GM18505 (cell line): Measurements from ENCODE around the gene LRP5.

Source experiments
- ATAC-seq: cut with Tn5 transposase; IDR thresholded peaks from one replicate; pipeline ENCODE4 v1.9.1; 2021; ENCODE audit not compliant: unreplicated experiment
- POLR2A ChIP-seq: IDR thresholded peaks from 4 replicates; pipeline ENCODE4 v1.6.1; 2011; ENCODE audit warnings: borderline replicate concordance; ENCODE audit not compliant: insufficient read depth, insufficient read length; ENCODE audit errors: extremely low read depth

Gene LRP5

DNA sequence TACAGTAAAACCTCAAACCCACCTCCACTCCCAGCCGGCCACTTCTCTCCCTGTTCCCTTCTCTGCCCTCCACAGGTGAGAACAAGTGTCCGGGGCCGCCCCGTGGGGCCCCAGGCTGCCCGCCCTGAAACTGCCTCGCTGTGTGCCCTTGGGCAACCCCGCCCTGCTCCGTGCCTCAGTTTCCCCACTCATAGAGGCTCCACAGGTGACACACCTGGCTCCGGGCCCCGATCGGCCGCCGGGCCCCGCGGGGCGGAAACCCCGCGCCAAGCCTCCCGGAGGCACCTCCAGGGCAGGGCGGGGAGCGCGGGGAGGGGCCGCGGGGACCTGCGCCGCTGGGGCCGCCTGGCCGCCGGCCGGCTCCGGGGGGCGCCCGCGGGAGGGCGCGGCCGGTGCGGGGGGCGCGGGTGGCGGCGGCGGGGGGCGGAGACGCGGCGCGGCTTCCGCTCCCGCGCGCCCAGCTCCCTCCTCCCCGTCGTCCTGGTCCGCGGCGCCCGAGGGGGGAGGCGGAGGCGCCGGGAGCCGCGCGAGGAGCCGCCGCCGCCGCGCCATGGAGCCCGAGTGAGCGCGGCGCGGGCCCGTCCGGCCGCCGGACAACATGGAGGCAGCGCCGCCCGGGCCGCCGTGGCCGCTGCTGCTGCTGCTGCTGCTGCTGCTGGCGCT lies at the start of gene LRP5:
Gene LRP5, plus strand, starts transcription at position 475 of the 663 bp plus-strand sequence. Its CDS starts 124 bp downstream, at position 599.
- TF ChIP-seq POLR2A, result no peak
- ATAC-seq, result no peak

DNA sequence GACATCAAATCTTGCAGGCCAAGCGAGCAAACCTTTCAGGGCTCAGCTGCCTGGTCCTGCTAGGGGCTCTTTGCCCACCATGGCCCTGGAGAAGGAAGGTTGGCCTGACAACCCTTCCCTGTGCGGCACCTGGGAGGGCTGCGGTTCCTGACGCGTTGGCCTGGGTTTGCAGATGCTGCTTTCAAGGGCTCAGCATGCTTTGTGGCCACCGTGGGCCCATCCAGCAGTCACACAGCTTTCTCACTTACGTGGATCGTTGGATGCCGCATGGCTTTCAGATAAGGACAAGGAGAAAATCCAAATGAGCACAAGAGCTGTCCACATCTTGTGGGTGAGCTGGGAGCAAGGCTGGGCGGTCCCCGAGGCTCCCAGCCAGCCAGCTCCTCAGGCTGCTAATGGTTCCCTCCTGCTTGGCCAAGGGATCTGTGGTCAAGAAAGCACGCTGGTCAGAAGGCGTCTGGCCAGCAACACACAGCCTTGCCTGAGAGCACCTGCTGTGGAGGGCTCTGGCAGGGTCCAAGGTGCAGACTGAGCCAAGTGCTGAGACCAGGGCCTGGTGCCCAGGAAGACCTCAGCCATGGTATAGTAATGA lies 48.9 kb upstream of the LRP5 start:
- ATAC-seq, result no peak
- no peak for TF ChIP-seq POLR2A

DNA sequence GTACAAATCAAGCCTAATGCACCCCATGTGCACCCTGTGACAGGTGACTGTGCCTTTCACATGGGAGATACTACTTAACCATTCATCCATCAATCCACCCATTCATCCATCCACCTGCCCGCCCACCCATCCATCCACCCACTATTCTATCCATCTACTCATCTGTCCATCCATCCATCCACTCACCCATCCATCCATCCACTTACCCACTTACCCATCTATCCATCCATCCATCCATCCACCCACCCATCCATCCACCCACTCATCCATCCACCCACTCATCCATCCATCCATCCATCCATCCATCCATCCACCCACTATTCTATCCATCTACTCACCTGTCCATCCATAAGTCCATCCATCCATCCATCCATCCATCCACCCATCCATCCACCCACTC lies 48.1 kb upstream of the LRP5 start:
- ATAC-seq, result no peak
- no peak for TF ChIP-seq POLR2A

GRCh38 chr11:68264741-68265540 lies 47.5 kb upstream of the LRP5 start:
- no peak for TF ChIP-seq POLR2A
- no peak for ATAC-seq

DNA sequence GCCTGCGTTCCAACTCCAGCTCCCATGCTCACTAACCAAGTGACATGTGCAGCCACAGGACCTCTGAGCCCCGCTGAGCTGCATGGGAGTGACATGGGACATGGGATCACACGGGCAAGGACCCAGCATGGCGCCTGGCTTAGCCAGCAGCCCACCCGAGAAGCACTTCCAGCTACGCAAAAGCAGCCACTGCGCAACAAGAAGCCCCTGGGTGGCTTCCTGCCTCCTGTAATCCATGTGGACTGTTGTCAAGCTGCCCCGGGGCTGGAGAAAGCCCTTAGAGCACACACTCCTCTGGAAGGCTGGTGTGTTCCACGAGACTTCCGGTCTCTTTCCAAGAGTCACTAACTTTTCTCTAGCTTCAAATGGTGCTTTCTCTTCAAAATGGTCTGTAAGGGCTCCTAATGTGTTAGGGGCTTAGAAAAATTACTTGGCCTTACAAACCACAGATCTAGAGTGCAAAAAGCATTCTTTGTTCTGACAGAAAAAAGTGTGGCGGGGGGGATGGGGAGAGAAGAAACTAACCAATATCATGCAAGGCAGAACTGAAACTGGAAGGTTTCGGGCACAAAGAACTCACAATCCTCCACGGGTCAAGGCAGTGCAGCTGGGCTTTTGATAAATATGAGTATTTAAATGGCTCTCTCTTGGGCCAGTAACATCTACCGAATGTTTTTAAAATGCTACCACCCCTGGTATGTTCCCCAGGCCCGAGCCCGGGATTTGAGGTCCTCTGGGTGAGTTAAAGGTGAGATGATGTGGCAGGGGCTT lies 46.1 kb upstream of the LRP5 start:
- ATAC-seq, result peak; percentile 50

GRCh38 chr11:68266936-68267880 lies 45.2 kb upstream of the LRP5 start:
- ATAC-seq, result no peak
- TF ChIP-seq POLR2A, result no peak

More for the DNA sequence above, 46.1 kb upstream of the LRP5 start:
- TF ChIP-seq POLR2A, result no peak

- no peak for ATAC-seq
- TF ChIP-seq POLR2A, result no peak
These were observed 44.5 kb upstream of the LRP5 start for GRCh38 chr11:68267881-68268240.

GRCh38 chr11:68269414-68270081 lies 42.8 kb upstream of the LRP5 start:
- TF ChIP-seq POLR2A, result no peak
- ATAC-seq, result no peak

GRCh38 chr11:68270196-68271022 lies 42.0 kb upstream of the LRP5 start:
- TF ChIP-seq POLR2A, result no peak
- ATAC-seq, result no peak

DNA sequence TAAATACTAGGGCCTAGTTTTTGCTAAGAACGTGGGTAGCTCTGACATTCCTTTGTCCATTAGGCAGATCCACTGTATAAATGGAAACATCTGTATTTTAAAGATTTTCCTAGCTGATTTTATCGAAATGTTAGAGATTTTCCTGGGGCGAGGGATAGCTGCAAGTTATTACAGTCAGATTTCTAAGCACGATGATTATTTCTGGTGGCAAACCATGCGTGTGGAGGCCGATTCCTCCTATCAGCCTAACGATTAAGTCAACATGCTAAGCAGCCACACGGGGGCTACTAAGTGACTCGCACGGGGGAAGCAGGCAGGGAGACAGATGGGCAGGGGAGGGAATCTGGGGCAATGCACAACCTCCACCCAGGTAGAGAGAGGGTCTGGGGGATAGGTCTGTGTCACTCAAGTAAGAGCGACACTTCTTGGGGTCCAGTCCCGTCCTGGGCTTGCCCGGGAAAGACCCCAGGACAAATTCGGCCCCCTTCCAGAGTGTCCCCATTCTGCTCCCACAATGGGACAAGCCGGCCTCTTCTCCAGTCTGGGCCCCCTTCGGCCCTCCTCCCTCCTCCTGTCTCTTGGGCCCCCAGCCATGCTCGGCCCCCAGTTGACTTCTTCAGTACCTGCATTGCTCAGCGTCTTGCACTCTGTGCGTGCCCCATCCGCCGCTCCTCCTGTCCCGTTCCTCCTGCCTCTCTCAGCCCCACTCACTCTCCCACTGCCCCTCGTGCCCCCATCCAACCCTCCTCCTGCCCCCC lies 41.2 kb upstream of the LRP5 start:
- peak; percentile 6 for ATAC-seq
- TF ChIP-seq POLR2A, result peak; percentile 48

GRCh38 chr11:68271781-68272608 lies 40.4 kb upstream of the LRP5 start, which contains the start of gene C11orf24:
C11orf24 (minus strand) TSS chr11:68271973; CDS start chr11:68263767, 8,206 bp downstream.
- ATAC-seq, result peak; percentile 77

More at GRCh38 chr11:68271781-68272608, 40.4 kb upstream of the LRP5 start, which contains the start of gene C11orf24:
- TF ChIP-seq POLR2A, result peak; percentile 89
